Hepatocyte (in vitro differentiated cells): ENCODE measurements around the gene NOTUM. TPM values are rescaled to one million over a fixed set of nuclear protein-coding genes. Genes with fewer than 3 reads are reported as not detected.

Source experiments
- DNase-seq: peaks from one replicate; pipeline ENCODE4 v3.0.0-alpha.2; 2016; ENCODE audit warnings: low spot score
- H2AFZ ChIP-seq: fragments of 200-600 bp; sonication (generic); 2 replicates; pipeline ENCODE4 v1.6.0; 2016; ENCODE audit warnings: antibody characterized with exemption, mild to moderate bottlenecking
- H3K27ac ChIP-seq: fragments of 200-600 bp; sonication (generic); 2 replicates; pipeline ENCODE4 v1.5.1; 2016; ENCODE audit warnings: mild to moderate bottlenecking
- H3K27me3 ChIP-seq: fragments of 200-600 bp; sonication (generic); 2 replicates; pipeline ENCODE4 v1.6.1; 2016
- H3K36me3 ChIP-seq: fragments of 200-600 bp; sonication (generic); replicated peaks from 2 replicates; pipeline ENCODE4 v1.5.1; 2016; ENCODE audit warnings: low read depth; ENCODE audit not compliant: insufficient read depth
- H3K4me1 ChIP-seq: fragments of 200-600 bp; sonication (generic); 2 replicates; pipeline ENCODE4 v1.5.1; 2016; ENCODE audit warnings: mild to moderate bottlenecking, moderate library complexity; ENCODE audit not compliant: insufficient read depth
- H3K4me2 ChIP-seq: fragments of 200-600 bp; sonication (generic); 2 replicates; pipeline ENCODE4 v1.6.0; 2016
- H3K4me3 ChIP-seq: fragments of 200-600 bp; sonication (generic); 2 replicates; pipeline ENCODE4 v1.5.1; 2016; ENCODE audit warnings: mild to moderate bottlenecking
- H3K79me2 ChIP-seq: fragments of 200-600 bp; sonication (generic); 2 replicates; pipeline ENCODE4 v1.6.0; 2017; ENCODE audit warnings: mild to moderate bottlenecking
- H3K9me2 ChIP-seq: fragments of 200-600 bp; sonication (generic); replicated peaks from 2 replicates; pipeline ENCODE4 v1.6.0; 2017; ENCODE audit warnings: mild to moderate bottlenecking; ENCODE audit not compliant: insufficient read depth
- H3K9me3 ChIP-seq: fragments of 200-600 bp; sonication (generic); 2 replicates; pipeline ENCODE4 v1.5.1; 2016; ENCODE audit warnings: low read depth, mild to moderate bottlenecking
- H4K20me1 ChIP-seq: fragments of 200-600 bp; sonication (generic); 2 replicates; pipeline ENCODE4 v1.6.0; 2016; ENCODE audit warnings: mild to moderate bottlenecking; ENCODE audit not compliant: insufficient read depth, poor library complexity, severe bottlenecking
- EZH2 ChIP-seq: fragments of 200-600 bp; sonication (generic); IDR thresholded peaks from 2 replicates; pipeline ENCODE4 v1.6.1; 2016; ENCODE audit warnings: antibody characterized with exemption, mild to moderate bottlenecking, borderline replicate concordance
- EZH2phosphoT487 ChIP-seq: fragments of 200-600 bp; sonication (generic); IDR thresholded peaks from one replicate; pipeline ENCODE4 v1.6.1; 2018; ENCODE audit warnings: antibody characterized with exemption, mild to moderate bottlenecking, low read depth, moderate library complexity; ENCODE audit not compliant: unreplicated experiment, severe bottlenecking
- WGBS: methylation state at CpG from one replicate; pipeline ENCODE4 v1.1.6; 2016; ENCODE audit warnings: low lambda C conversion rate; ENCODE audit errors: missing lambda C conversion rate; 5-methylcytosine and 5-hydroxymethylcytosine counted together
- polyA plus RNA-seq: library from polyadenylated mRNA; unstranded; fragments of >200 nt; fragmentation: Nextera tagmentation; extraction: Ambion mirVana; gene quantifications from 2 replicates; pipeline ENCODE4 v1.2.1, GENCODE V29; 2016
- total RNA-seq: library from RNA; depleted of rRNA; stranded (reverse); fragments of >200 nt; gene quantifications from 2 replicates; pipeline ENCODE4 v1.2.3, GENCODE V29; 2014
- TF ChIP-seq, protein P1 (sequence below): fragments of 200-600 bp; sonication (generic); IDR thresholded peaks from 2 replicates; pipeline ENCODE4 v1.5.1; 2016; ENCODE audit warnings: antibody characterized with exemption, mild to moderate bottlenecking; ENCODE audit not compliant: poor library complexity

The NOTUM gene
- total and polyA plus RNA-seq, 2 experiments from 2014 or later = 1.0 to 4.7 TPM

GRCh38 chr17:81926451-81927151 lies 34.4 kb downstream of the NOTUM start:
- Histone ChIP-seq H3K4me2 (peak overlapping the region; percentile 83), H3K79me2 (peaks cover 49% of the 10 kb centered on the region), H3K9me2 (no peaks in the 10 kb centered on the region), H3K27me3 (no peaks in the 10 kb centered on the region), H2AFZ (no peak overlapping the region), H4K20me1 (peaks cover 41% of the 10 kb centered on the region), H3K4me3 (peak overlapping the region; percentile 54), H3K9me3 (no peaks in the 10 kb centered on the region), H3K36me3 (no peaks in the 10 kb centered on the region), H3K27ac (peak overlapping the region; percentile 97), H3K4me1 (peaks cover 46% of the 10 kb centered on the region)
- TF ChIP-seq, protein P1, sequence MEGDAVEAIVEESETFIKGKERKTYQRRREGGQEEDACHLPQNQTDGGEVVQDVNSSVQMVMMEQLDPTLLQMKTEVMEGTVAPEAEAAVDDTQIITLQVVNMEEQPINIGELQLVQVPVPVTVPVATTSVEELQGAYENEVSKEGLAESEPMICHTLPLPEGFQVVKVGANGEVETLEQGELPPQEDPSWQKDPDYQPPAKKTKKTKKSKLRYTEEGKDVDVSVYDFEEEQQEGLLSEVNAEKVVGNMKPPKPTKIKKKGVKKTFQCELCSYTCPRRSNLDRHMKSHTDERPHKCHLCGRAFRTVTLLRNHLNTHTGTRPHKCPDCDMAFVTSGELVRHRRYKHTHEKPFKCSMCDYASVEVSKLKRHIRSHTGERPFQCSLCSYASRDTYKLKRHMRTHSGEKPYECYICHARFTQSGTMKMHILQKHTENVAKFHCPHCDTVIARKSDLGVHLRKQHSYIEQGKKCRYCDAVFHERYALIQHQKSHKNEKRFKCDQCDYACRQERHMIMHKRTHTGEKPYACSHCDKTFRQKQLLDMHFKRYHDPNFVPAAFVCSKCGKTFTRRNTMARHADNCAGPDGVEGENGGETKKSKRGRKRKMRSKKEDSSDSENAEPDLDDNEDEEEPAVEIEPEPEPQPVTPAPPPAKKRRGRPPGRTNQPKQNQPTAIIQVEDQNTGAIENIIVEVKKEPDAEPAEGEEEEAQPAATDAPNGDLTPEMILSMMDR = no peak
- TF ChIP-seq EZH2phosphoT487 (no peak), EZH2 (no peak)
- 1% methylated on average over 28 of the region's 46 CpGs for WGBS
- peak; percentile 91 for DNase-seq

GRCh38 chr17:81925860-81926450 lies 35.0 kb downstream of the NOTUM start:
- DNase-seq = no peak
- Histone ChIP-seq H3K9me3 (no peaks in the 10 kb centered on the region), H3K36me3 (no peaks in the 10 kb centered on the region), H3K9me2 (no peaks in the 10 kb centered on the region), H3K27ac (peak overlapping the region; percentile 97), H3K4me2 (peak overlapping the region; percentile 83), H3K79me2 (peaks cover 56% of the 10 kb centered on the region), H3K27me3 (no peaks in the 10 kb centered on the region), H4K20me1 (peaks cover 46% of the 10 kb centered on the region), H3K4me1 (peaks cover 46% of the 10 kb centered on the region), H2AFZ (no peak overlapping the region), H3K4me3 (no peak overlapping the region)
- no peak for TF ChIP-seq EZH2phosphoT487
- TF ChIP-seq EZH2 = no peak
- TF ChIP-seq, protein P1 = no peak
- WGBS = 62% methylated on average over 10 of the region's 10 CpGs

- 60% methylated on average over 19 of the region's 21 CpGs for WGBS
- Histone ChIP-seq H3K27ac (peak overlapping the region; percentile 97), H3K4me3 (no peak overlapping the region), H3K36me3 (no peaks in the 10 kb centered on the region), H2AFZ (no peak overlapping the region), H3K4me2 (peak overlapping the region; percentile 83), H3K4me1 (peaks cover 46% of the 10 kb centered on the region), H3K9me3 (no peaks in the 10 kb centered on the region), H3K9me2 (no peaks in the 10 kb centered on the region), H3K27me3 (no peaks in the 10 kb centered on the region), H3K79me2 (peaks cover 67% of the 10 kb centered on the region), H4K20me1 (peaks cover 57% of the 10 kb centered on the region)
- peak; percentile 76 for DNase-seq
- TF ChIP-seq EZH2 = no peak
Observed at GRCh38 chr17:81924557-81925532, 36.1 kb downstream of the NOTUM start.
